ENCODE measurements around the gene RIN1. TPM values are rescaled to one million over a fixed set of nuclear protein-coding genes. Genes with fewer than 3 reads are reported as not detected.

Gene RIN1
- total and polyA plus RNA-seq, 9 of the 15 experiments (the other 6 are each of a cell fraction or from before 2014, with no cell fraction given): 0.01 to 1.2 (median 0.45) TPM; not detected in 1

DNA sequence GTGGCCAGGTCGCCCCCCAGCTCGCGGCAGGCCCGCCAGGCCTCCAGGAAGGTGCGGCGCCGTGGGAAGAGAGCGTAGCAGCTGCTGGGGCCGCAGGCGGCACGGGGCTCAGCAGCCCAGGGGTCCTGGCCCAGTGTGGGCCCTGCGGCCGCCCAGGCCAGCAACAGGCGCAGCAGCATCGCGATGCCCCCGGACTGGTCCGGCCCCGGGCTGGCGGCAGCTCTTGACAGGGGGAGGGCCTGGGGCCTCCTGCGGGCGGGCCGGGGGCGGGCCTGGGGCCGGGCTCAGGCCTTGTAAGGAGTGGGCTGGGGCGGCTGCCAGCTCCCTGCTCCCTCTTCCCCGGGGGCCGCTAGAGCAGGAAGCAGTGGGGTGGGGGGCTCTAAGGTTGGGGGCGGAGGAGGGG is 19.4 kb downstream of the RIN1 start, which contains the start of gene CD248:
Gene CD248, minus strand, starts transcription at position 196 of the 403 bp plus-strand sequence. Its CDS starts 17 bp downstream, at position 179.
- Histone ChIP-seq H3K4me1 (replicated peaks in 1 of 2; ENCODE audit: control insufficient read depth in 2 of 2, insufficient read depth in 2 of 2, low read length in 2 of 2) (peaks cover 6 to 60% of the 10 kb centered on the region in 2 experiments), H3K9me3 (replicated peaks; ENCODE audit: control insufficient read depth, insufficient read depth, low read depth, low read length) (no peaks in the 10 kb centered on the region), H3K79me2 (ENCODE audit: control insufficient read depth, insufficient read depth, low read length) (no peaks in the 10 kb centered on the region), H2AFZ (ENCODE audit: low read depth, low read length) (no peak within 1 kb of the TSS), H3K27ac (ENCODE audit: extremely low read depth, low read depth, low read length) (no peak within 1 kb of the TSS), H4K20me1 (replicated peaks; ENCODE audit: control insufficient read depth, insufficient read depth, low read length) (no peaks in the 10 kb centered on the region), H3K9me1 (ENCODE audit: control insufficient read depth, insufficient read depth, low read length) (no peaks in the 10 kb centered on the region), H3K4me2 (ENCODE audit: insufficient read depth, low read length) (no peak within 1 kb of the TSS), H3K27me3 (ENCODE audit: control insufficient read depth in 2 of 2, insufficient read depth in 2 of 2, low read length in 2 of 2) (no peaks in the 10 kb centered on the region), H3K9ac (ENCODE audit: insufficient read depth in 1 of 2, low read depth in 2 of 2, low read length in 2 of 2) (peak within 1 kb of the TSS in 1 of 2 experiments; percentile 50; a peak in 2 of 4 replicates), H3K36me3 (ENCODE audit: control insufficient read depth, insufficient read depth, low read length) (no peaks in the 10 kb centered on the region), H3K4me3 (no peak within 1 kb of the TSS)
- WGBS (ENCODE audit: insufficient coverage, low coverage, missing lambda C conversion rate): 71% methylated on average over 19 of the region's 29 CpGs
- TF ChIP-seq NUFIP1 (IDR thresholded peaks at IDR 0.05; ENCODE audit: partially characterized antibody) (no peak), ZNF655 (CRISPR knock-in tag; IDR thresholded peaks at IDR 0.05) (no peak), ZNF140 (CRISPR knock-in tag; IDR thresholded peaks at IDR 0.05) (no peak)
- POLR2A ChIA-PET: interaction anchor here (0.6 kb wide), 1 partner anchor 76 kb away, joined by 3 read pairs; no protein-coding TSS in a partner anchor
- CTCF ChIA-PET (ENCODE audit: low intra/inter-chr PET ratio): no interaction called here
- DNase-seq (ENCODE audit: extremely low read depth in 1 of 4, low spot score in 3 of 4) (no peak), ATAC-seq (no peak), FAIRE-seq (no peak)
- intact Hi-C loops (cut with micrococcal nuclease) (no loop called here), in situ Hi-C loops (cut with MboI) (no loop called here)
- no TSS peak for BruUV-seq (replicated peaks)

All from K562 (cell line).